CD4-positive, alpha-beta T cell (primary cell): ENCODE results near the gene ADGRV1. TPM values are rescaled to one million over a fixed set of nuclear protein-coding genes. Genes with fewer than 3 reads are reported as not detected.

Experiments used
- ATAC-seq: fragments of 200-7000 bp; cut with Tn5 transposase; one replicate; pipeline ENCODE4 v1.10.0; 2022; ENCODE audit warnings: mild to moderate bottlenecking; ENCODE audit not compliant: poor library complexity
- CTCF ChIA-PET: fragments of 350-600 bp; sonication (Branson Sonifier 250); formaldehyde crosslinking; loops from one replicate; lab custom pipeline; 2021; ENCODE audit warnings: antibody characterized with exemption, inconsistent platforms; lab: Charles Lee
- POLR2A ChIA-PET: fragments of 350-600 bp; sonication (Branson Sonifier 250); formaldehyde crosslinking; loops from one replicate; lab custom pipeline; 2021; ENCODE audit warnings: antibody characterized with exemption, inconsistent platforms; lab: Charles Lee
- DNase-seq, 14 experiments: peaks; one replicate each; pipeline ENCODE4 v3.0.0-alpha.2; 2013 to 2020; ENCODE audit warnings: mixed read lengths in 2 of 14
- H3K27ac ChIP-seq, 2 donors: one replicate each; pipeline versions ENCODE4 v1.5.1 to v1.7.0; 2013; ENCODE audit warnings: low read length in 2 of 2, low read depth in 1 of 2, mild to moderate bottlenecking in 1 of 2
- H3K27me3 ChIP-seq, 2 experiments: 1 replicate in 1 of 2; 2 replicates in 1 of 2; pipeline versions ENCODE4 v1.6.1 to v1.7.0; 2013; ENCODE audit warnings: low read length in 2 of 2, control low read depth in 1 of 2, mild to moderate bottlenecking in 1 of 2, moderate library complexity in 1 of 2; ENCODE audit not compliant: insufficient read depth in 2 of 2, control insufficient read depth in 1 of 2
- H3K36me3 ChIP-seq: one replicate; pipeline ENCODE4 v1.6.1; 2013; ENCODE audit warnings: low read length, control low read depth; ENCODE audit not compliant: insufficient read depth
- H3K4me1 ChIP-seq: one replicate; pipeline ENCODE4 v1.6.1; 2013; ENCODE audit warnings: low read length, control low read depth; ENCODE audit not compliant: insufficient read depth
- H3K4me3 ChIP-seq: one replicate; pipeline ENCODE4 v1.5.1; 2013; ENCODE audit warnings: mild to moderate bottlenecking, low read length, moderate library complexity
- H3K9me3 ChIP-seq, 2 experiments: 1 replicate in 1 of 2; 2 replicates in 1 of 2; pipeline versions ENCODE4 v1.6.1 to v1.7.0; 2013; ENCODE audit warnings: low read length in 2 of 2, mild to moderate bottlenecking in 2 of 2, control low read depth in 1 of 2, moderate library complexity in 1 of 2; ENCODE audit not compliant: control insufficient read depth in 1 of 2, insufficient read depth in 1 of 2
- H3K27ac Mint-ChIP-seq: one replicate; pipeline ENCODE4 v1.8.0; 2020; ENCODE audit warnings: mixed read lengths
- H3K27me3 Mint-ChIP-seq: one replicate; pipeline ENCODE4 v1.8.0; 2021; ENCODE audit warnings: mixed read lengths
- H3K36me3 Mint-ChIP-seq: one replicate; pipeline ENCODE4 v1.8.0; 2021; ENCODE audit warnings: low read depth, mixed read lengths
- H3K4me1 Mint-ChIP-seq: one replicate; pipeline ENCODE4 v1.8.0; 2021; ENCODE audit warnings: low read depth, mixed read lengths
- H3K4me3 Mint-ChIP-seq: one replicate; pipeline ENCODE4 v1.8.0; 2020; ENCODE audit warnings: mild to moderate bottlenecking, mixed read lengths
- H3K9me3 Mint-ChIP-seq: one replicate; pipeline ENCODE4 v1.8.0; 2020; ENCODE audit warnings: mixed read lengths
- CTCF ChIP-seq: fragments of 200-600 bp; IDR thresholded peaks from one replicate; pipeline ENCODE4 v1.8.0; 2022; ENCODE audit warnings: antibody characterized with exemption, mild to moderate bottlenecking
- intact Hi-C, 2 experiments: fragments of 100-400 bp; cut with DNase I in 1 of 2; cut with micrococcal nuclease in 1 of 2; formaldehyde crosslinking; loops; one replicate each; pipeline versions ENCODE4 v1.15.1 to v1.9.0; 2023 to 2025; cut with DNase I, micrococcal nuclease
- total RNA-seq, 174 experiments: library from RNA in 2 of 174; stranded (reverse) in 2 of 174; gene quantifications; one replicate each; pipeline ENCODE4 v1.2.3 and lab custom pipeline; 2021 to 2026

The ADGRV1 gene
- total RNA-seq, 2 experiments from 2014 or later = 0.81 to 1.2 TPM

- ATAC-seq = no peak
- Mint-ChIP-seq H3K36me3 (no peaks in the 10 kb centered on the region), H3K4me1 (no peaks in the 10 kb centered on the region), H3K27me3 (no peaks in the 10 kb centered on the region), H3K4me3 (no peak overlapping the region), H3K27ac (no peak overlapping the region), H3K9me3 (no peaks in the 10 kb centered on the region)
- intact Hi-C loops = no loop called here
- H3K27me3 ChIP-seq = peaks cover 0 to 5% of the 10 kb centered on the region in 2 experiments
- H3K27ac ChIP-seq = no peak overlapping the region
- TF ChIP-seq CTCF = no peak
- no peaks in the 10 kb centered on the region for H3K9me3 ChIP-seq
- H3K4me3 ChIP-seq = no peak overlapping the region
- ChIA-PET POLR2A (no interaction called here), CTCF (interaction anchor here (2.1 kb wide), 1 partner anchor 10 kb away, joined by 7 read pairs; no protein-coding TSS in a partner anchor)
- H3K36me3 ChIP-seq = no peaks in the 10 kb centered on the region
- no peaks in the 10 kb centered on the region for H3K4me1 ChIP-seq
- DNase-seq = no peak
Observed at GRCh38 chr5:90650767-90651166, 92.2 kb downstream of the ADGRV1 start.

- peaks cover 0 to 5% of the 10 kb centered on the region in 2 experiments for H3K27me3 ChIP-seq
- Mint-ChIP-seq H3K4me3 (no peak overlapping the region), H3K27ac (no peak overlapping the region), H3K36me3 (no peaks in the 10 kb centered on the region), H3K4me1 (no peaks in the 10 kb centered on the region), H3K9me3 (no peaks in the 10 kb centered on the region), H3K27me3 (no peaks in the 10 kb centered on the region)
- no peaks in the 10 kb centered on the region for H3K4me1 ChIP-seq
- CTCF ChIA-PET = no interaction called here
- H3K36me3 ChIP-seq = no peaks in the 10 kb centered on the region
- intact Hi-C loops = no loop called here
- ATAC-seq (no peak), DNase-seq (no peak)
- no peak overlapping the region for H3K27ac ChIP-seq
- no peaks in the 10 kb centered on the region for H3K9me3 ChIP-seq
- POLR2A ChIA-PET = no interaction called here
- no peak for TF ChIP-seq CTCF
- H3K4me3 ChIP-seq = no peak overlapping the region
Observed at GRCh38 chr5:90654215-90654614, 95.6 kb downstream of the ADGRV1 start.

- ATAC-seq = no peak
- intact Hi-C loops = no loop called here
- H3K4me1 Mint-ChIP-seq = no peaks in the 10 kb centered on the region
- CTCF ChIA-PET = no interaction called here
- H3K27ac Mint-ChIP-seq = no peak overlapping the region
- DNase-seq = no peak
- Histone ChIP-seq H3K36me3 (no peaks in the 10 kb centered on the region), H3K27me3 (peaks cover 0 to 4% of the 10 kb centered on the region in 2 experiments), H3K27ac (no peak overlapping the region), H3K9me3 (no peaks in the 10 kb centered on the region), H3K4me1 (no peaks in the 10 kb centered on the region), H3K4me3 (no peak overlapping the region)
- no peak for TF ChIP-seq CTCF
- POLR2A ChIA-PET = no interaction called here
- no peak overlapping the region for H3K4me3 Mint-ChIP-seq
- no peaks in the 10 kb centered on the region for H3K9me3 Mint-ChIP-seq
- no peaks in the 10 kb centered on the region for H3K36me3 Mint-ChIP-seq
- no peaks in the 10 kb centered on the region for H3K27me3 Mint-ChIP-seq
Observed at GRCh38 chr5:90655423-90655822, 96.8 kb downstream of the ADGRV1 start.
